Naive B cell (primary cell): ENCODE measurements around the gene MACROH2A2. TPM values are rescaled to one million over a fixed set of nuclear protein-coding genes. Genes with fewer than 3 reads are reported as not detected.

Experiments
- ATAC-seq, 2 donors: fragments of 150-1000 bp; cut with Tn5 transposase; 2 replicates each; pipeline ENCODE4 v1.10.0; 2021; ENCODE audit warnings: low read depth in 2 of 2, mild to moderate bottlenecking in 2 of 2, moderate library complexity in 2 of 2
- DNase-seq: peaks from one replicate; pipeline ENCODE4 v3.0.0; 2022
- H3K27ac Mint-ChIP-seq, 6 donors: one replicate each; pipeline ENCODE4 v1.8.0; 2020 to 2022; ENCODE audit warnings: mild to moderate bottlenecking in 6 of 6, mixed read lengths in 6 of 6, moderate library complexity in 5 of 6, inconsistent platforms in 2 of 6
- H3K27me3 Mint-ChIP-seq, 3 donors: one replicate each; pipeline ENCODE4 v1.8.0; 2021 to 2022; ENCODE audit warnings: mixed read lengths in 3 of 3, mild to moderate bottlenecking in 1 of 3
- H3K36me3 Mint-ChIP-seq, 2 donors: one replicate each; pipeline ENCODE4 v1.8.0; 2020 to 2022; ENCODE audit warnings: mixed read lengths in 2 of 2, inconsistent platforms in 1 of 2, mild to moderate bottlenecking in 1 of 2
- H3K4me1 Mint-ChIP-seq, 3 donors: one replicate each; pipeline ENCODE4 v1.8.0; 2020 to 2022; ENCODE audit warnings: mixed read lengths in 3 of 3, inconsistent platforms in 1 of 3, mild to moderate bottlenecking in 1 of 3, moderate library complexity in 1 of 3
- H3K4me3 Mint-ChIP-seq, 8 donors: one replicate each; pipeline ENCODE4 v1.8.0; 2020 to 2022; ENCODE audit warnings: mild to moderate bottlenecking in 8 of 8, mixed read lengths in 8 of 8, moderate library complexity in 8 of 8, inconsistent platforms in 2 of 8
- H3K9me3 Mint-ChIP-seq, 7 donors: one replicate each; pipeline ENCODE4 v1.8.0; 2020 to 2022; ENCODE audit warnings: mixed read lengths in 7 of 7, mild to moderate bottlenecking in 5 of 7, inconsistent platforms in 2 of 7, moderate library complexity in 1 of 7
- polyA plus RNA-seq, 6 donors: library from polyadenylated mRNA; unstranded; fragments of 300-500 nt; fragmentation: Illumina TruSeq; gene quantifications; one replicate each; pipeline ENCODE4 v1.2.3, GENCODE V29; 2021; ENCODE audit warnings: low read depth in 6 of 6

The MACROH2A2 gene
- polyA plus RNA-seq, 6 donors from 2014 or later, result not detected

GRCh38 chr10:70131560-70131937 lies 78.9 kb downstream of the MACROH2A2 start:
- ATAC-seq (no peak), DNase-seq (no peak)
- Mint-ChIP-seq H3K9me3 (no peaks in the 10 kb centered on the region), H3K27ac (peak overlapping the region in 2 of 6 donors; percentile 32 to 66), H3K27me3 (no peaks in the 10 kb centered on the region), H3K4me3 (peak overlapping the region in 7 of 8 donors; percentile 25 to 92 (median 88)), H3K4me1 (peaks cover 17 to 26% (median 22%) of the 10 kb centered on the region in 3 donors), H3K36me3 (peaks cover under 1 to 7% of the 10 kb centered on the region in 2 donors)

- Mint-ChIP-seq H3K36me3 (peaks cover 9 to 11% of the 10 kb centered on the region in 2 donors), H3K27ac (peak within 1 kb of the TSS in 5 of 6 donors; percentile 66 to 94 (median 90)), H3K27me3 (no peaks in the 10 kb centered on the region), H3K9me3 (no peaks in the 10 kb centered on the region), H3K4me1 (peaks cover 24 to 29% (median 27%) of the 10 kb centered on the region in 3 donors), H3K4me3 (peak within 1 kb of the TSS; percentile 80 to 92 (median 89))
- ATAC-seq, result peak; percentile 77 to 88
- DNase-seq, result peak; percentile 44
Observed at GRCh38 chr10:70132098-70133029, 79.7 kb downstream of the MACROH2A2 start, which contains the start of gene AIFM2. AIFM2 (minus strand) TSS chr10:70132825; CDS start chr10:70124084, 8,741 bp downstream.

- ATAC-seq (no peak), DNase-seq (no peak)
- H3K27ac Mint-ChIP-seq, result peak overlapping the region in 2 of 6 donors; percentile 54 to 61
- peaks cover 27 to 29% (median 27%) of the 10 kb centered on the region in 3 donors for H3K4me1 Mint-ChIP-seq
- H3K9me3 Mint-ChIP-seq, result no peaks in the 10 kb centered on the region
- no peaks in the 10 kb centered on the region for H3K27me3 Mint-ChIP-seq
- peaks cover 11 to 13% of the 10 kb centered on the region in 2 donors for H3K36me3 Mint-ChIP-seq
- no peak overlapping the region for H3K4me3 Mint-ChIP-seq
Observed at GRCh38 chr10:70135046-70135445, 82.4 kb downstream of the MACROH2A2 start.

- H3K27ac Mint-ChIP-seq, result no peak overlapping the region
Observed at GRCh38 chr10:70135684-70136083, 83.0 kb downstream of the MACROH2A2 start.

GRCh38 chr10:70137135-70137534 lies 84.5 kb downstream of the MACROH2A2 start:
- no peak for DNase-seq
- H3K36me3 Mint-ChIP-seq, result peaks cover 6 to 13% of the 10 kb centered on the region in 2 donors
- ATAC-seq, result no peak
- no peaks in the 10 kb centered on the region for H3K27me3 Mint-ChIP-seq
- H3K27ac Mint-ChIP-seq, result peak overlapping the region in 1 of 6 donors; percentile 26
- H3K9me3 Mint-ChIP-seq, result no peaks in the 10 kb centered on the region
- H3K4me1 Mint-ChIP-seq, result peaks cover 17 to 27% (median 22%) of the 10 kb centered on the region in 3 donors
- H3K4me3 Mint-ChIP-seq, result peak overlapping the region in 1 of 8 donors; percentile 61

More at GRCh38 chr10:70135684-70136083, 83.0 kb downstream of the MACROH2A2 start:
- H3K27me3 Mint-ChIP-seq, result no peaks in the 10 kb centered on the region
- H3K4me1 Mint-ChIP-seq, result peaks cover 22 to 32% (median 27%) of the 10 kb centered on the region in 3 donors
- ATAC-seq, result no peak
- no peak for DNase-seq
- no peak overlapping the region for H3K4me3 Mint-ChIP-seq
- peaks cover 6 to 13% of the 10 kb centered on the region in 2 donors for H3K36me3 Mint-ChIP-seq
- no peaks in the 10 kb centered on the region for H3K9me3 Mint-ChIP-seq

GRCh38 chr10:70137927-70138883 lies 85.6 kb downstream of the MACROH2A2 start:
- Mint-ChIP-seq H3K4me1 (peaks cover 12 to 25% (median 23%) of the 10 kb centered on the region in 3 donors), H3K9me3 (no peaks in the 10 kb centered on the region), H3K4me3 (no peak overlapping the region), H3K27me3 (no peaks in the 10 kb centered on the region), H3K27ac (peak overlapping the region in 1 of 6 donors; percentile 56), H3K36me3 (peaks cover 6 to 13% of the 10 kb centered on the region in 2 donors)
- ATAC-seq, result no peak
- no peak for DNase-seq

- H3K27me3 Mint-ChIP-seq, result no peaks in the 10 kb centered on the region
Observed at GRCh38 chr10:70139151-70139996, 86.7 kb downstream of the MACROH2A2 start.

GRCh38 chr10:70139997-70140250 lies 87.3 kb downstream of the MACROH2A2 start:
- Mint-ChIP-seq H3K27ac (peak overlapping the region in 1 of 6 donors; percentile 13), H3K4me1 (peaks cover 29 to 39% (median 35%) of the 10 kb centered on the region in 3 donors), H3K36me3 (peaks cover 6 to 13% of the 10 kb centered on the region in 2 donors), H3K9me3 (no peaks in the 10 kb centered on the region), H3K27me3 (no peaks in the 10 kb centered on the region), H3K4me3 (peak overlapping the region in 1 of 8 donors; percentile 31)
- ATAC-seq (no peak), DNase-seq (no peak)

More at GRCh38 chr10:70139151-70139996, 86.7 kb downstream of the MACROH2A2 start:
- Mint-ChIP-seq H3K4me3 (peak overlapping the region in 1 of 8 donors; percentile 31), H3K4me1 (peaks cover 24 to 34% (median 31%) of the 10 kb centered on the region in 3 donors), H3K36me3 (peaks cover 6 to 13% of the 10 kb centered on the region in 2 donors), H3K27ac (no peak overlapping the region), H3K9me3 (no peaks in the 10 kb centered on the region)
- ATAC-seq (no peak), DNase-seq (no peak)

GRCh38 chr10:70140297-70140696 lies 87.7 kb downstream of the MACROH2A2 start:
- H3K4me1 Mint-ChIP-seq, result peaks cover 33 to 41% (median 35%) of the 10 kb centered on the region in 3 donors

GRCh38 chr10:70142555-70142954 lies 89.9 kb downstream of the MACROH2A2 start:
- H3K36me3 Mint-ChIP-seq, result peaks cover 0 to 3% of the 10 kb centered on the region in 2 donors
- H3K4me3 Mint-ChIP-seq, result peak overlapping the region in 2 of 8 donors; percentile 41 to 62
- no peaks in the 10 kb centered on the region for H3K27me3 Mint-ChIP-seq
- no peaks in the 10 kb centered on the region for H3K9me3 Mint-ChIP-seq
- no peak for DNase-seq
- H3K27ac Mint-ChIP-seq, result no peak overlapping the region
- H3K4me1 Mint-ChIP-seq, result peaks cover 26 to 43% (median 30%) of the 10 kb centered on the region in 3 donors
- ATAC-seq, result no peak

More at GRCh38 chr10:70140297-70140696, 87.7 kb downstream of the MACROH2A2 start:
- Mint-ChIP-seq H3K27me3 (no peaks in the 10 kb centered on the region), H3K36me3 (peaks cover 6 to 13% of the 10 kb centered on the region in 2 donors), H3K4me3 (peak overlapping the region in 1 of 8 donors; percentile 31), H3K27ac (no peak overlapping the region), H3K9me3 (no peaks in the 10 kb centered on the region)
- ATAC-seq (no peak), DNase-seq (no peak)

GRCh38 chr10:70144372-70145110 lies 91.9 kb downstream of the MACROH2A2 start:
- Mint-ChIP-seq H3K9me3 (no peaks in the 10 kb centered on the region), H3K27ac (peak overlapping the region in 5 of 6 donors; percentile 47 to 97 (median 83)), H3K27me3 (no peaks in the 10 kb centered on the region), H3K4me1 (peaks cover 26 to 43% (median 27%) of the 10 kb centered on the region in 3 donors), H3K36me3 (no peaks in the 10 kb centered on the region), H3K4me3 (peak overlapping the region; percentile 81 to 99 (median 88))
- DNase-seq (no peak), ATAC-seq (no peak)
